ENCODE data around the gene GPC5.

The GPC5 gene

GRCh38 chr13:92143766-92144165 is 745.3 kb downstream of the GPC5 start:
- no peaks in the 10 kb centered on the region for H3K27me3 ChIP-seq
- H3K36me3 ChIP-seq: no peaks in the 10 kb centered on the region
- TF ChIP-seq, protein P1, sequence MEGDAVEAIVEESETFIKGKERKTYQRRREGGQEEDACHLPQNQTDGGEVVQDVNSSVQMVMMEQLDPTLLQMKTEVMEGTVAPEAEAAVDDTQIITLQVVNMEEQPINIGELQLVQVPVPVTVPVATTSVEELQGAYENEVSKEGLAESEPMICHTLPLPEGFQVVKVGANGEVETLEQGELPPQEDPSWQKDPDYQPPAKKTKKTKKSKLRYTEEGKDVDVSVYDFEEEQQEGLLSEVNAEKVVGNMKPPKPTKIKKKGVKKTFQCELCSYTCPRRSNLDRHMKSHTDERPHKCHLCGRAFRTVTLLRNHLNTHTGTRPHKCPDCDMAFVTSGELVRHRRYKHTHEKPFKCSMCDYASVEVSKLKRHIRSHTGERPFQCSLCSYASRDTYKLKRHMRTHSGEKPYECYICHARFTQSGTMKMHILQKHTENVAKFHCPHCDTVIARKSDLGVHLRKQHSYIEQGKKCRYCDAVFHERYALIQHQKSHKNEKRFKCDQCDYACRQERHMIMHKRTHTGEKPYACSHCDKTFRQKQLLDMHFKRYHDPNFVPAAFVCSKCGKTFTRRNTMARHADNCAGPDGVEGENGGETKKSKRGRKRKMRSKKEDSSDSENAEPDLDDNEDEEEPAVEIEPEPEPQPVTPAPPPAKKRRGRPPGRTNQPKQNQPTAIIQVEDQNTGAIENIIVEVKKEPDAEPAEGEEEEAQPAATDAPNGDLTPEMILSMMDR (IDR thresholded peaks at IDR 0.05): no peak
- no peaks in the 10 kb centered on the region for H3K4me1 ChIP-seq
- H3K9me3 ChIP-seq: no peaks in the 10 kb centered on the region
- no peak overlapping the region for H3K27ac ChIP-seq
- H3K4me3 ChIP-seq: no peak overlapping the region
- intact Hi-C loops (cut with DNase I; ENCODE audit: low total_unique reads): no loop called here
- DNase-seq: no peak

GRCh38 chr13:92150606-92151005 is 752.2 kb downstream of the GPC5 start:
- no peaks in the 10 kb centered on the region for H3K36me3 ChIP-seq
- no peak overlapping the region for H3K4me3 ChIP-seq
- no peaks in the 10 kb centered on the region for H3K27me3 ChIP-seq
- H3K4me1 ChIP-seq: no peaks in the 10 kb centered on the region
- no peak for DNase-seq
- TF ChIP-seq, protein P1 (IDR thresholded peaks at IDR 0.05): no peak
- intact Hi-C loops (cut with DNase I; ENCODE audit: low total_unique reads): no loop called here
- no peak overlapping the region for H3K27ac ChIP-seq
- no peaks in the 10 kb centered on the region for H3K9me3 ChIP-seq

DNA sequence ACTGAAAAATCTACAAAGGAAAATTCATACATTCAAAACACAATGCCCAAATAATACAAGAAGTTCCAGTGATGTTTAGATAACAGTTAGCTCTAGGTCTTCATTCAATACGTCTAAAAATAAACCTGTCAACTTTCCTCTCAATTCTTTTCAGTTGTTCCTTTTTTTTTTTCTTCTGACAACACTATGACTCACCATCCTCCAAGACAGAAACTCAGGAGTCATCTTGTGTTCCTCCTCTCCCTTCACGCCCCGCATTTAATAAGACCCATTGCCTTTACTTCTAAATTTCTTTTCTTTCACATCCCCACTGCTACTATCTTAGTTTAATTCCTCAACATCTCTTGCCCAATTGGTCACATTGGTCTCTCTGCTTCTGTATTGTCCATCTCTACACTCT is 759.9 kb downstream of the GPC5 start:
- Histone ChIP-seq H3K27ac (no peak overlapping the region), H3K27me3 (no peaks in the 10 kb centered on the region), H3K9me3 (no peaks in the 10 kb centered on the region), H3K36me3 (no peaks in the 10 kb centered on the region), H3K4me1 (no peaks in the 10 kb centered on the region), H3K4me3 (no peak overlapping the region)
- intact Hi-C loops (cut with DNase I; ENCODE audit: low total_unique reads): no loop called here
- no peak for DNase-seq
- TF ChIP-seq, protein P1 (IDR thresholded peaks at IDR 0.05): no peak

DNA sequence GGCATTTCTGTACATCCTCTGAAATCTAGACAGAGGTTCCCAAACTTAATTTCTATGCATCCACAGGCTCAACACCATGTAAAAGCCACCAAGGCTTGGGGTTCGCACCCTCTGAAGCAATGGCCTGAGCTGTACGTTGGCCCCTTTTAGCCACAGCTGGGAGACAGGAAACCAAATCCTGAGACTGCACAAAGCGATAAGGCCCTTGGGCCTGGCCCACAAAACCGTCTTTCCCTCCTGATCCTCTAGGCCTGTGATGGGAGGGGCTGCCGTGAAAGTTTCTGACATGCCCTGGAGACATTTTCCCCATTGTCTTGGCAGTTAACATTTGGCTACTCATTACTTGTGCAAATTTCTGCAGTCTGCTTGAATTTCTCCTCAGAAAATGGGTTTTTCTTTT is 766.4 kb downstream of the GPC5 start:
- TF ChIP-seq, protein P1 (IDR thresholded peaks at IDR 0.05): no peak
- Histone ChIP-seq H3K4me1 (no peaks in the 10 kb centered on the region), H3K27me3 (no peaks in the 10 kb centered on the region), H3K27ac (no peak overlapping the region), H3K36me3 (no peaks in the 10 kb centered on the region), H3K4me3 (no peak overlapping the region), H3K9me3 (no peaks in the 10 kb centered on the region)
- no peak for DNase-seq
- intact Hi-C loops (cut with DNase I; ENCODE audit: low total_unique reads): no loop called here

DNA sequence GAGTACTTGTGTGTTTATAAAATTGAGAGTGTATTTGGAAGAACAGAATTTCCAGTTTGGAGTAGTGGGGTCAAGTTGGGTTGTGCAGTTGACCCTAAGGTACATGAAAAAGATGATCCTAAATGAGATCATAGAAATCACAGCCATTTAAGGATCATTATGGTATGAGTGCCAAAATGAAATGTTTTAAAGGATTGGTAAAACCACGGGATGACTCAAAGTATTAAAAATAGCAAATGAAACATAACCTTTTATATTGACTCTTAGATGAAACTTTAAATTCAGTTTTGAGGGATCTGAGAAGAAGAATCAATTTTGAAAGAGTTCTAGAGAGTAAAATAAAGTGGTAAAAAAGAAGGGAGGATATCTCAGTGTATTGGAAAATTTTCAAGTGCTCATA is 773.8 kb downstream of the GPC5 start:
- TF ChIP-seq, protein P1 (IDR thresholded peaks at IDR 0.05): no peak
- Histone ChIP-seq H3K27me3 (no peaks in the 10 kb centered on the region), H3K27ac (no peak overlapping the region), H3K4me1 (no peaks in the 10 kb centered on the region), H3K9me3 (no peaks in the 10 kb centered on the region), H3K36me3 (no peaks in the 10 kb centered on the region), H3K4me3 (no peak overlapping the region)
- intact Hi-C loops (cut with DNase I; ENCODE audit: low total_unique reads): no loop called here
- no peak for DNase-seq

GRCh38 chr13:92173254-92173653 is 774.8 kb downstream of the GPC5 start:
- no peaks in the 10 kb centered on the region for H3K27me3 ChIP-seq
- DNase-seq: no peak
- H3K36me3 ChIP-seq: no peaks in the 10 kb centered on the region
- H3K4me1 ChIP-seq: no peaks in the 10 kb centered on the region
- intact Hi-C loops (cut with DNase I; ENCODE audit: low total_unique reads): no loop called here
- no peaks in the 10 kb centered on the region for H3K9me3 ChIP-seq
- H3K4me3 ChIP-seq: no peak overlapping the region
- TF ChIP-seq, protein P1 (IDR thresholded peaks at IDR 0.05): no peak
- no peak overlapping the region for H3K27ac ChIP-seq

All from tibial artery (tissue), 4 donors.